GM13977 (cell line): Measurements from ENCODE around the gene PEDS1.
"Not testable (repeated sequence)": the region's sequence is repeated elsewhere in the genome, so short reads cannot be mapped to it uniquely, and the experiment has no call there.

Source experiments
- DNase-seq: peaks from one replicate; pipeline ENCODE4 v3.0.0; 2012; ENCODE audit warnings: low spot score
- in situ Hi-C: fragments of 300-500 bp; cut with MboI; formaldehyde crosslinking; loops from one replicate; pipeline ENCODE4 v1.12.0; 2022; ENCODE audit warnings: low sequenced_read_pairs, low pct_unique_long_range_greater_than_20kb, mixed read lengths, inconsistent platforms; ENCODE audit not compliant: unreplicated experiment
- TF ChIP-seq, protein P1 (sequence below): IDR thresholded peaks from 2 replicates; pipeline ENCODE4 v1.5.1; 2012; ENCODE audit warnings: mild to moderate bottlenecking, control low read depth; ENCODE audit not compliant: insufficient read depth; ENCODE audit errors: extremely low read depth, missing control alignments

Gene PEDS1

DNA sequence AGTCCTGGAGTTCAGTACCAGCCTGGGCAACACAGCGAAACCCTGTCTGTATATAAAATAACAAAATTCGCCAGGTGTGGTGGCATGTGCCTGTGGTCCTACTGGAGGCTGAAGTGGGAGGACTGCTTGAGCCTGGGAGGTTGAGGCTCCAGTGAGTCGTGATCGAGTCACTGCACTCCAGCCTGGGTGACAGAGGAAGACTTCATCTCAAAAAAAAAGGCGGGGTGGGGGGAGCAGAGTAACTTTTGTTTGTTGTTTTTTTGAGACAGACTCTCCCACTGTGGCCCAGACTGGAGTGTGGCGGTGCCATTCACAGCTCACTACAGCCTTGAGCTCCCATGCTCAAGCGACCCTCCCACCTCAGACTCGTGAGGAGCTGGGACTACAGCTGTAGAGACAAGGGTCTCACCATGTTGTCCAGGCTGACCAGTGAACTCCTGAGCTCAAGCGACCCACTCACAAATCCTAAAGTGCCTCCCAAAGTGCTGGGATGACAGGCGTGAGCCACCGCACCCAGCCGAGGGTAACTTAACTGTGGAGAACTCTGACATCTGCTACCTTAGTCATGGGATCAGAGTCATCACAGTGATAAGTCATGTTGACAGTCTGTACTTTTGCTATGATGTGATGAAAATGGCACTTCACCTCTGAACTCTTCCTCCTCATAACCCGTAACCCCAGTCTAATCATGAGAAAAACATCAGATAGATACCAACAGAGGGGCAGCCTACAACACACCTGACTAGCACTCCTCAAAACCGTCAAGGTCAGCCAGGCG is 16.5 kb downstream of the PEDS1 start:
- in situ Hi-C loops = no loop called here
- TF ChIP-seq, protein P1, sequence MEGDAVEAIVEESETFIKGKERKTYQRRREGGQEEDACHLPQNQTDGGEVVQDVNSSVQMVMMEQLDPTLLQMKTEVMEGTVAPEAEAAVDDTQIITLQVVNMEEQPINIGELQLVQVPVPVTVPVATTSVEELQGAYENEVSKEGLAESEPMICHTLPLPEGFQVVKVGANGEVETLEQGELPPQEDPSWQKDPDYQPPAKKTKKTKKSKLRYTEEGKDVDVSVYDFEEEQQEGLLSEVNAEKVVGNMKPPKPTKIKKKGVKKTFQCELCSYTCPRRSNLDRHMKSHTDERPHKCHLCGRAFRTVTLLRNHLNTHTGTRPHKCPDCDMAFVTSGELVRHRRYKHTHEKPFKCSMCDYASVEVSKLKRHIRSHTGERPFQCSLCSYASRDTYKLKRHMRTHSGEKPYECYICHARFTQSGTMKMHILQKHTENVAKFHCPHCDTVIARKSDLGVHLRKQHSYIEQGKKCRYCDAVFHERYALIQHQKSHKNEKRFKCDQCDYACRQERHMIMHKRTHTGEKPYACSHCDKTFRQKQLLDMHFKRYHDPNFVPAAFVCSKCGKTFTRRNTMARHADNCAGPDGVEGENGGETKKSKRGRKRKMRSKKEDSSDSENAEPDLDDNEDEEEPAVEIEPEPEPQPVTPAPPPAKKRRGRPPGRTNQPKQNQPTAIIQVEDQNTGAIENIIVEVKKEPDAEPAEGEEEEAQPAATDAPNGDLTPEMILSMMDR = no peak
- no peak for DNase-seq

DNA sequence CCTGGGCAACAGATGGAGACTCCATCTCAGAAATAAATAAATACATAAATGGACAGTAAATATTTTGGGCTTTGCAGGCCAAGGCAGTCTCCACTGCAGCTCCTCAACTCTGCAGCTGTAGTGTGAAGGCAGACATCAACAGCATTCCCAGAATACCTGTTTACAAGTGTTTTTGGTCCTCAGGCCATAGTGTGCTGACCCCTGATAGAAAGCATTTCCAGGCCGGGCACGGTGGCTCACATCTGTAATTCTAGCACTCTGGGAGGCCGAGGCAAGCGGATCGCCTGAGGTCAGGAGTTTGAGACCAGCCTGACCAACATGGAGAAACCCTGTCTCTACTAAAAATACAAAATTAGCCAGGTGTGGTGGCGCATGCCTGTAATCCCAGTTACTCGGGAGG is 18.4 kb downstream of the PEDS1 start:
- DNase-seq, in situ Hi-C loops: not testable (repeated sequence)

DNA sequence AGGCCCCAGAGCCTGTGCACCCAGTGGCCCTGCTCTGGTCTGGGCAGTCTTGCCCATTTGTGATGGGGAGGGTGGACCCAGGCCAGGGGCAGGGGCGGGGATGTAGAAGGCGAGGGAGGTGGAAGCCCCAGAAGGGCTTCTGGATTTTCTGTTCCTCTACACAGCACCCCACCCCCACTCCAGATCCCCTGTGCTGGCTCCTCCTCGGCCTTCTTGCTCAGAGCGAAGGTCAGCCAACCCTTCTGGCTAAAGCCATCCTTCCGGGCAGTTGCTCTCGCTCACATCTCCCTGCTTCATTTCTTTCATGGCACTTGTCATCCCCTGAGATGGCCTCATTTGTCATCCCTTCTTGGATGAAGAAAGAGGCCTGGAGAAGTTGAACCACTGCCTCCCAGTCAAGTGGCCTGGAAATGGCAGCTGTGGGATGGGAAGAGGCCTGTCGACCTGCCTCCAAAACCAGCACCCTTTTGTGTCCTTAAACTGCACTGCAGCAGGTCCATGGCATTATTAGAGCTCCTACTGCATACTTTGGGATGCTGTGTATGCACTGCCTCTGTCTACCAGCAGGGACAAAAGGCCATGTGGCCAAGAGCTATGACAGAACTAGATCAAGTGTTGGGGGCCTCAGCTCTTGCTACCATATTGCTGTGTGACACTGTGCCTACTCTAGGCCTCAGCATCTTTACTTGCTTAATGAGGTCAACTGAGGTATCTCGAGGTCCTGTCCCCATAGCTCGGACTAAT is 19.9 kb downstream of the PEDS1 start:
- in situ Hi-C loops = no loop called here
- TF ChIP-seq, protein P1 = no peak

DNA sequence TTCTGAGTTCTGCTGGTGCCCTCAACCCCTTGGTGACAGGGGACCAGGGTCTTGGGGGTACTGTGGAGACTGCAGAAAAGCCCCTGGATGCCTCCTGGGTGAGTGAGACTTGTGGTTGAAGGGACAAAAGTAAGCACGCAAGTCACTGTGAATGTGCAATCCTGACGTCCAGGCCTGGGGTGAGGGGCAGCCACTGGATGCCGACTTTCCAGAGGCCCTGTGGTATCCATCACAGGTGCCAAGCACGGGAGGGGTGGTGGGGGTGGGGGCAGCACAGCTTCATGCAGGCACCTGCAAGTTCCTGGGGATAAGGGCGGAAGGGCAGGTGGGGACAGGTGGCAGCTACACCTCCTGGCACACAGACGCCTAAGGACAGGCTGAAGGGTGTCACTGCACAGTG is 20.5 kb downstream of the PEDS1 start:
- TF ChIP-seq, protein P1 = no peak
- no peak for DNase-seq
- in situ Hi-C loops = no loop called here

More for the DNA sequence above, 19.9 kb downstream of the PEDS1 start:
- no peak for DNase-seq

DNA sequence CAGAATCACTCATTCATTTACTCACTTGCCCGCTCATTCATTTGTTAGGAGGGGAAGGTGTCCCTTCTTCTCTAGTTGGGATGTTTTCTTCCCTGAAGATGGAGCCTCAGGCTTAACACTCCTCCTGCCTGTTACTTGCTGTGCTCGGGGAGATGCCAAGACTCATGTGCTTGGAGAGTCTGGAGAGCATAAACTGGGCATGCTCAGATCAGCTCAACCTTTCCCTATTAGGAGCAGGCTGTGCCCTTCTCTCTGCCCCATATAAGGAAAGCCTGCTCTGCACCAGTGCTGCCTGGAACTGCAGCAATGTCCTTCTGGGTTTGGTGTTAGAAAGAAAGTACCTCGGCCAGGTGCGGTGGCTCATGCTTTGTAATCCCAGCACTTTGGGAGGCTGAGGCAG is 22.5 kb downstream of the PEDS1 start:
- no peak for DNase-seq
- in situ Hi-C loops = no loop called here
- TF ChIP-seq, protein P1 = no peak

DNA sequence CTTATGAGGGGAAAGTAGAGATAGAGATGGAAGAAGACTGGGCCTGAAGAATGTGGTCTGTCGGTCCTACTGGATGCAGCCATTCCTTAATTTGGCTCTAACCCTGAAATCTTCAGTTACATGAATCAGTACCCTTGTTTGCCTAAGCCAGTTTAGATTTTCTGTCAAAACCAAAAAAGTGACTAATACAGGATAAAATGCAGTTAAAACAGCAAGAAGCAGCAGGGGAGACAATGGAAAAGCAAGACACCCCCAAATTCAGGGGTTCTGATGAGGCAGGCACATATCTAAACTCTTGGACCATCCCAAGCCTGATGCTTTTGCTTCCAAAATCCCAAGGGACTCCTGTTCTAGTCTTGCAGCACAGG is 23.2 kb downstream of the PEDS1 start:
- DNase-seq = no peak
- in situ Hi-C loops = no loop called here
- TF ChIP-seq, protein P1 = no peak
